GM12878 (cell line): ENCODE data around the gene NPY2R. TPM values are rescaled to one million over a fixed set of nuclear protein-coding genes. Genes with fewer than 3 reads are reported as not detected.

Source experiments
- ATAC-seq: fragments of 200-7000 bp; cut with Tn5 transposase; 3 replicates; pipeline ENCODE4 v1.9.1; 2020; ENCODE audit warnings: mild to moderate bottlenecking, moderate library complexity
- BruUV-seq: library from RNA; stranded (reverse); fragments of 400-500 nt; replicated peaks from 2 replicates; lab custom pipeline; 2021; lab: Mats Ljungman, UMichigan
- CTCF ChIA-PET: fragments of 300-600 bp; sonication (Branson Sonifier 250); formaldehyde crosslinking; extraction: SDS; loops from one replicate; lab custom pipeline; 2021; ENCODE audit warnings: inconsistent platforms; lab: Yijun Ruan, JAX
- POLR2A ChIA-PET: fragments of 350-600 bp; formaldehyde crosslinking; extraction: SDS; loops from one replicate; lab custom pipeline; 2021; ENCODE audit warnings: inconsistent platforms; lab: Charles Lee
- RAD21 ChIA-PET: fragments of 300-600 bp; sonication (Branson Sonifier 250); formaldehyde crosslinking; loops from one replicate; lab custom pipeline; 2023; ENCODE audit warnings: antibody characterized with exemption; ENCODE audit not compliant: unreplicated experiment; lab: Charles Lee
- SMC1A ChIA-PET: fragments of 300-600 bp; sonication (Branson Sonifier 250); formaldehyde crosslinking; loops from one replicate; lab custom pipeline; 2023; ENCODE audit not compliant: unreplicated experiment, uncharacterized antibody; lab: Charles Lee
- DNase-seq: peaks from one replicate; pipeline ENCODE4 v3.0.0-alpha.2; 2011; ENCODE audit warnings: low read depth, low spot score
- FAIRE-seq: peaks from 3 replicates; lab custom pipeline; 2011; peaks lifted over from hg19 to GRCh38; lab: Jason Lieb, UNC
- H2AFZ ChIP-seq: 2 replicates; pipeline ENCODE4 v1.6.0; 2011; ENCODE audit warnings: low read depth, low read length, control low read depth; ENCODE audit not compliant: control insufficient read depth
- H3K27ac ChIP-seq: 2 replicates; pipeline ENCODE4 v1.5.1; 2011; ENCODE audit warnings: control low read depth; ENCODE audit not compliant: control insufficient read depth, insufficient read depth
- H3K27me3 ChIP-seq, 2 experiments: replicated peaks in 1 of 2; 2 replicates each; pipeline versions ENCODE4 v1.6.0 to v1.6.1; 2011; ENCODE audit warnings: low read length in 1 of 2; ENCODE audit not compliant: control insufficient read depth in 2 of 2, insufficient read depth in 2 of 2
- H3K36me3 ChIP-seq, 2 experiments: 2 replicates each; pipeline ENCODE4 v1.5.1; 2011; ENCODE audit warnings: low read length in 1 of 2; ENCODE audit not compliant: control insufficient read depth in 2 of 2, insufficient read depth in 2 of 2
- H3K4me1 ChIP-seq: 2 replicates; pipeline ENCODE4 v1.6.1; 2011; ENCODE audit warnings: mild to moderate bottlenecking, low read length, moderate library complexity, mixed read lengths; ENCODE audit not compliant: control insufficient read depth, insufficient read depth
- H3K4me2 ChIP-seq: 2 replicates; pipeline ENCODE4 v1.6.0; 2011; ENCODE audit warnings: control low read depth; ENCODE audit not compliant: control insufficient read depth, insufficient read depth
- H3K4me3 ChIP-seq: fragments of 200-600 bp; sonication (generic); 2 replicates; pipeline ENCODE4 v1.5.1; 2016
- H3K79me2 ChIP-seq: 2 replicates; pipeline ENCODE4 v1.6.0; 2011; ENCODE audit warnings: low read length; ENCODE audit not compliant: control insufficient read depth, insufficient read depth
- H3K9ac ChIP-seq: 2 replicates; pipeline ENCODE4 v1.8.0; 2011; ENCODE audit warnings: low read length, control low read depth, mixed read lengths; ENCODE audit not compliant: control insufficient read depth, insufficient read depth
- H3K9me3 ChIP-seq: replicated peaks from 3 replicates; pipeline ENCODE4 v1.5.1; 2011; ENCODE audit warnings: mild to moderate bottlenecking, low read length; ENCODE audit not compliant: control insufficient read depth, insufficient read depth
- H4K20me1 ChIP-seq: 2 replicates; pipeline ENCODE4 v1.6.0; 2011; ENCODE audit not compliant: control insufficient read depth, insufficient read depth
- ETV6 ChIP-seq, 2 experiments: fragments of 450-650 bp in 1 of 2; IDR thresholded peaks in 1 of 2; conservative IDR thresholded peaks in 1 of 2; 2 replicates each; pipeline ENCODE4 v1.6.1; 2014; ENCODE audit warnings: antibody characterized with exemption in 1 of 2, borderline replicate concordance in 1 of 2, low read depth in 1 of 2, mild to moderate bottlenecking in 1 of 2, moderate library complexity in 1 of 2
- KLF5 ChIP-seq: fragments of 450-650 bp; IDR thresholded peaks from 2 replicates; pipeline ENCODE4 v1.6.1; 2014; ENCODE audit warnings: mild to moderate bottlenecking; ENCODE audit not compliant: partially characterized antibody
- MEF2A ChIP-seq: IDR thresholded peaks from 2 replicates; pipeline ENCODE4 v1.6.1; 2011; ENCODE audit warnings: low read depth, mild to moderate bottlenecking, low read length, moderate library complexity; ENCODE audit not compliant: insufficient read depth
- NFXL1 ChIP-seq: fragments of 450-650 bp; IDR thresholded peaks from 2 replicates; pipeline ENCODE4 v1.6.1; 2017; ENCODE audit warnings: antibody characterized with exemption, mild to moderate bottlenecking, borderline replicate concordance
- NFYA ChIP-seq: IDR thresholded peaks from 2 replicates; pipeline ENCODE4 v1.6.1; 2011; ENCODE audit warnings: low read depth, mild to moderate bottlenecking, low read length, improper control_type of control experiment, borderline replicate concordance
- YY1 ChIP-seq: IDR thresholded peaks from 2 replicates; pipeline ENCODE4 v1.6.1; 2011; ENCODE audit warnings: low read depth, mild to moderate bottlenecking, low read length
- in situ Hi-C: fragments of 300-500 bp; cut with MboI; formaldehyde crosslinking; loops from 9 replicates; pipeline ENCODE4 v1.14.3; 2018; ENCODE audit warnings: mixed read lengths
- intact Hi-C: fragments of 100-400 bp; cut with micrococcal nuclease; formaldehyde crosslinking; loops from one replicate; pipeline ENCODE4 v1.14.2; 2022; ENCODE audit not compliant: unreplicated experiment
- polyA plus RNA-seq, 11 experiments: library from polyadenylated mRNA; depleted of rRNA in 4 of 11; unstranded in 6 of 11; stranded (reverse) in 5 of 11; fragments of >200 nt; fragmentation: Nextera tagmentation in 4 of 11; fragmentation: Illumina TruSeq in 1 of 11; extraction: Ambion mirVana in 4 of 11; extraction: Trizol in 1 of 11; gene quantifications; 1 replicate in 1 of 11; 2 replicates in 10 of 11; pipeline versions ENCODE4 v1.2.1 to v1.2.3, GENCODE V29; 2011 to 2016; ENCODE audit warnings: inconsistent platforms in 2 of 11, missing spikeins in 2 of 11, low read depth in 1 of 11
- total RNA-seq, 4 experiments: library from RNA; depleted of rRNA in 3 of 4; stranded (reverse); fragments of >200 nt in 3 of 4; fragmentation: Illumina TruSeq in 1 of 4; extraction: Trizol in 1 of 4; gene quantifications; 2 replicates each; pipeline versions ENCODE4 v1.2.1 to v1.2.3, GENCODE V29; 2013 to 2021
- TF ChIP-seq, protein P1 (sequence below): fragments of 150-350 bp; IDR thresholded peaks from 2 replicates; pipeline ENCODE4 v1.6.1; 2016; ENCODE audit warnings: low read depth, low read length
- TF ChIP-seq, protein P2 (sequence below): fragments of 450-650 bp; IDR thresholded peaks from 2 replicates; pipeline ENCODE4 v1.6.1; 2017; ENCODE audit warnings: mild to moderate bottlenecking, low read depth, inconsistent platforms; ENCODE audit not compliant: poor library complexity, severe bottlenecking
- TF ChIP-seq, protein P3 (sequence below): fragments of 450-650 bp; formaldehyde crosslinking; IDR thresholded peaks from 2 replicates; pipeline ENCODE4 v1.5.0; 2022; ENCODE audit warnings: mild to moderate bottlenecking, missing genetic modification characterization
- TF ChIP-seq, protein P4 (sequence below): fragments of 450-650 bp; IDR thresholded peaks from 2 replicates; pipeline ENCODE4 v1.6.1; 2018; ENCODE audit warnings: mild to moderate bottlenecking, low read depth, moderate library complexity; ENCODE audit not compliant: partially characterized antibody

The NPY2R gene
- total and polyA plus RNA-seq, 10 of the 15 experiments (the other 5 are each of a cell fraction or from before 2014, with no cell fraction given) = not detected

DNA sequence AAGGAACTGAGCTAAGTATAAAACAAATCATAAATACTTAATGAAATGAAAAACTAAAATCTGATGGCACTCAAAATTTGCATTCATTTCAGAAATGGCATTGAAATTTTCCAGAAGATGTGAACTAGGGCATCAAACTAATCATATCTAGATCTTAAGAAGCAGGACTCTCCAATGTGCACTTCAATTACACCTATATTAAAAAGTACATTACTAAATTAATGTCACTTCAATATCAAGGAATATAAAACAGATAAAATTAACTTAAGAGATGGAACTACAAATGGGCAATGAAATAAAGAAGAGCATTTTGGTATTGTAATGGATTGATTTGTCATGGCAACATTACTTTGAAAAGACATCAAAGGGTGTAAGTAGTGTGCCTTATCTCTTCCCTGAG lies 20.3 kb downstream of the NPY2R start (continued):
- TF ChIP-seq, protein P1, sequence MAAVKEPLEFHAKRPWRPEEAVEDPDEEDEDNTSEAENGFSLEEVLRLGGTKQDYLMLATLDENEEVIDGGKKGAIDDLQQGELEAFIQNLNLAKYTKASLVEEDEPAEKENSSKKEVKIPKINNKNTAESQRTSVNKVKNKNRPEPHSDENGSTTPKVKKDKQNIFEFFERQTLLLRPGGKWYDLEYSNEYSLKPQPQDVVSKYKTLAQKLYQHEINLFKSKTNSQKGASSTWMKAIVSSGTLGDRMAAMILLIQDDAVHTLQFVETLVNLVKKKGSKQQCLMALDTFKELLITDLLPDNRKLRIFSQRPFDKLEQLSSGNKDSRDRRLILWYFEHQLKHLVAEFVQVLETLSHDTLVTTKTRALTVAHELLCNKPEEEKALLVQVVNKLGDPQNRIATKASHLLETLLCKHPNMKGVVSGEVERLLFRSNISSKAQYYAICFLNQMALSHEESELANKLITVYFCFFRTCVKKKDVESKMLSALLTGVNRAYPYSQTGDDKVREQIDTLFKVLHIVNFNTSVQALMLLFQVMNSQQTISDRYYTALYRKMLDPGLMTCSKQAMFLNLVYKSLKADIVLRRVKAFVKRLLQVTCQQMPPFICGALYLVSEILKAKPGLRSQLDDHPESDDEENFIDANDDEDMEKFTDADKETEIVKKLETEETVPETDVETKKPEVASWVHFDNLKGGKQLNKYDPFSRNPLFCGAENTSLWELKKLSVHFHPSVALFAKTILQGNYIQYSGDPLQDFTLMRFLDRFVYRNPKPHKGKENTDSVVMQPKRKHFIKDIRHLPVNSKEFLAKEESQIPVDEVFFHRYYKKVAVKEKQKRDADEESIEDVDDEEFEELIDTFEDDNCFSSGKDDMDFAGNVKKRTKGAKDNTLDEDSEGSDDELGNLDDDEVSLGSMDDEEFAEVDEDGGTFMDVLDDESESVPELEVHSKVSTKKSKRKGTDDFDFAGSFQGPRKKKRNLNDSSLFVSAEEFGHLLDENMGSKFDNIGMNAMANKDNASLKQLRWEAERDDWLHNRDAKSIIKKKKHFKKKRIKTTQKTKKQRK = no peak
- TF ChIP-seq NFYA (no peak), ETV6 (conservative IDR thresholded peaks at IDR 0.05 in 1 of 2, IDR thresholded peaks at IDR 0.05 in 1 of 2; ENCODE audit: borderline replicate concordance in 1 of 2, low read depth in 1 of 2) (no peak), KLF5 (no peak), MEF2A (no peak)

DNA sequence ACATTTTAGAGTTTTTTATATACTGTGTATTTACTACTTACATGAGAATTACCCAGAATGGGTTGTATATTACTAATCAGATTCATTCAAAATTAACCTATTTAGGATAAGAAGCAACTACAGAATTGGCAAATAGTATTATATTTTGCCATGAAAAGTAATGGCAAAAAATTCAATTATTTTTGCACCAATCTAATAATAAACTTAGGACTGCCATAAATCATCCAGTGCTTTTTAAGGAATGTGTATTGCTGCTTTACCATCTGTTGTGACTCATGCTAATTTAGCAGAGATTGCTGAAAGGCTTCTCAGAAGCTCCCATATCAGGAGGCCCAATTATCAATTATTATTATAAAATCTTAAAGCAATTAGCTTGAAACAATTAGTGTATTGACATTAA lies 24.0 kb downstream of the NPY2R start:
- intact Hi-C loops (no loop called here), in situ Hi-C loops (no loop called here)
- no peak for ATAC-seq
- ChIA-PET RAD21 (no interaction called here), CTCF (no interaction called here), SMC1A (no interaction called here), POLR2A (no interaction called here)
- Histone ChIP-seq H2AFZ (no peak overlapping the region), H3K9ac (no peak overlapping the region), H3K27ac (no peak overlapping the region), H3K27me3 (no peaks in the 10 kb centered on the region), H3K4me1 (no peaks in the 10 kb centered on the region), H4K20me1 (no peaks in the 10 kb centered on the region), H3K4me3 (no peak overlapping the region), H3K9me3 (no peaks in the 10 kb centered on the region), H3K79me2 (no peaks in the 10 kb centered on the region), H3K4me2 (no peak overlapping the region), H3K36me3 (no peaks in the 10 kb centered on the region)
- FAIRE-seq = no peak
- DNase-seq = no peak
- BruUV-seq = no TSS peak
- TF ChIP-seq, protein P2, sequence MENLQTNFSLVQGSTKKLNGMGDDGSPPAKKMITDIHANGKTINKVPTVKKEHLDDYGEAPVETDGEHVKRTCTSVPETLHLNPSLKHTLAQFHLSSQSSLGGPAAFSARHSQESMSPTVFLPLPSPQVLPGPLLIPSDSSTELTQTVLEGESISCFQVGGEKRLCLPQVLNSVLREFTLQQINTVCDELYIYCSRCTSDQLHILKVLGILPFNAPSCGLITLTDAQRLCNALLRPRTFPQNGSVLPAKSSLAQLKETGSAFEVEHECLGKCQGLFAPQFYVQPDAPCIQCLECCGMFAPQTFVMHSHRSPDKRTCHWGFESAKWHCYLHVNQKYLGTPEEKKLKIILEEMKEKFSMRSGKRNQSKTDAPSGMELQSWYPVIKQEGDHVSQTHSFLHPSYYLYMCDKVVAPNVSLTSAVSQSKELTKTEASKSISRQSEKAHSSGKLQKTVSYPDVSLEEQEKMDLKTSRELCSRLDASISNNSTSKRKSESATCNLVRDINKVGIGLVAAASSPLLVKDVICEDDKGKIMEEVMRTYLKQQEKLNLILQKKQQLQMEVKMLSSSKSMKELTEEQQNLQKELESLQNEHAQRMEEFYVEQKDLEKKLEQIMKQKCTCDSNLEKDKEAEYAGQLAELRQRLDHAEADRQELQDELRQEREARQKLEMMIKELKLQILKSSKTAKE = no peak
- TF ChIP-seq NFXL1 = no peak
- TF ChIP-seq, protein P3, sequence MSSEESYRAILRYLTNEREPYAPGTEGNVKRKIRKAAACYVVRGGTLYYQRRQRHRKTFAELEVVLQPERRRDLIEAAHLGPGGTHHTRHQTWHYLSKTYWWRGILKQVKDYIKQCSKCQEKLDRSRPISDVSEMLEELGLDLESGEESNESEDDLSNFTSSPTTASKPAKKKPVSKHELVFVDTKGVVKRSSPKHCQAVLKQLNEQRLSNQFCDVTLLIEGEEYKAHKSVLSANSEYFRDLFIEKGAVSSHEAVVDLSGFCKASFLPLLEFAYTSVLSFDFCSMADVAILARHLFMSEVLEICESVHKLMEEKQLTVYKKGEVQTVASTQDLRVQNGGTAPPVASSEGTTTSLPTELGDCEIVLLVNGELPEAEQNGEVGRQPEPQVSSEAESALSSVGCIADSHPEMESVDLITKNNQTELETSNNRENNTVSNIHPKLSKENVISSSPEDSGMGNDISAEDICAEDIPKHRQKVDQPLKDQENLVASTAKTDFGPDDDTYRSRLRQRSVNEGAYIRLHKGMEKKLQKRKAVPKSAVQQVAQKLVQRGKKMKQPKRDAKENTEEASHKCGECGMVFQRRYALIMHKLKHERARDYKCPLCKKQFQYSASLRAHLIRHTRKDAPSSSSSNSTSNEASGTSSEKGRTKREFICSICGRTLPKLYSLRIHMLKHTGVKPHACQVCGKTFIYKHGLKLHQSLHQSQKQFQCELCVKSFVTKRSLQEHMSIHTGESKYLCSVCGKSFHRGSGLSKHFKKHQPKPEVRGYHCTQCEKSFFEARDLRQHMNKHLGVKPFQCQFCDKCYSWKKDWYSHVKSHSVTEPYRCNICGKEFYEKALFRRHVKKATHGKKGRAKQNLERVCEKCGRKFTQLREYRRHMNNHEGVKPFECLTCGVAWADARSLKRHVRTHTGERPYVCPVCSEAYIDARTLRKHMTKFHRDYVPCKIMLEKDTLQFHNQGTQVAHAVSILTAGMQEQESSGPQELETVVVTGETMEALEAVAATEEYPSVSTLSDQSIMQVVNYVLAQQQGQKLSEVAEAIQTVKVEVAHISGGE (CRISPR knock-in tag) = no peak
- TF ChIP-seq, protein P4, sequence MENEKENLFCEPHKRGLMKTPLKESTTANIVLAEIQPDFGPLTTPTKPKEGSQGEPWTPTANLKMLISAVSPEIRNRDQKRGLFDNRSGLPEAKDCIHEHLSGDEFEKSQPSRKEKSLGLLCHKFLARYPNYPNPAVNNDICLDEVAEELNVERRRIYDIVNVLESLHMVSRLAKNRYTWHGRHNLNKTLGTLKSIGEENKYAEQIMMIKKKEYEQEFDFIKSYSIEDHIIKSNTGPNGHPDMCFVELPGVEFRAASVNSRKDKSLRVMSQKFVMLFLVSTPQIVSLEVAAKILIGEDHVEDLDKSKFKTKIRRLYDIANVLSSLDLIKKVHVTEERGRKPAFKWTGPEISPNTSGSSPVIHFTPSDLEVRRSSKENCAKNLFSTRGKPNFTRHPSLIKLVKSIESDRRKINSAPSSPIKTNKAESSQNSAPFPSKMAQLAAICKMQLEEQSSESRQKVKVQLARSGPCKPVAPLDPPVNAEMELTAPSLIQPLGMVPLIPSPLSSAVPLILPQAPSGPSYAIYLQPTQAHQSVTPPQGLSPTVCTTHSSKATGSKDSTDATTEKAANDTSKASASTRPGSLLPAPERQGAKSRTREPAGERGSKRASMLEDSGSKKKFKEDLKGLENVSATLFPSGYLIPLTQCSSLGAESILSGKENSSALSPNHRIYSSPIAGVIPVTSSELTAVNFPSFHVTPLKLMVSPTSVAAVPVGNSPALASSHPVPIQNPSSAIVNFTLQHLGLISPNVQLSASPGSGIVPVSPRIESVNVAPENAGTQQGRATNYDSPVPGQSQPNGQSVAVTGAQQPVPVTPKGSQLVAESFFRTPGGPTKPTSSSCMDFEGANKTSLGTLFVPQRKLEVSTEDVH = no peak
- no peak for TF ChIP-seq YY1
